Measurements from ENCODE around the gene PCDHGB5. TPM values are rescaled to one million over a fixed set of nuclear protein-coding genes. Genes with fewer than 3 reads are reported as not detected.
"Not testable (repeated sequence)": the region's sequence is repeated elsewhere in the genome, so short reads cannot be mapped to it uniquely, and the experiment has no call there.

The PCDHGB5 gene
- total RNA-seq, 2 experiments from 2014 or later: 0.12 to 0.15 TPM

DNA sequence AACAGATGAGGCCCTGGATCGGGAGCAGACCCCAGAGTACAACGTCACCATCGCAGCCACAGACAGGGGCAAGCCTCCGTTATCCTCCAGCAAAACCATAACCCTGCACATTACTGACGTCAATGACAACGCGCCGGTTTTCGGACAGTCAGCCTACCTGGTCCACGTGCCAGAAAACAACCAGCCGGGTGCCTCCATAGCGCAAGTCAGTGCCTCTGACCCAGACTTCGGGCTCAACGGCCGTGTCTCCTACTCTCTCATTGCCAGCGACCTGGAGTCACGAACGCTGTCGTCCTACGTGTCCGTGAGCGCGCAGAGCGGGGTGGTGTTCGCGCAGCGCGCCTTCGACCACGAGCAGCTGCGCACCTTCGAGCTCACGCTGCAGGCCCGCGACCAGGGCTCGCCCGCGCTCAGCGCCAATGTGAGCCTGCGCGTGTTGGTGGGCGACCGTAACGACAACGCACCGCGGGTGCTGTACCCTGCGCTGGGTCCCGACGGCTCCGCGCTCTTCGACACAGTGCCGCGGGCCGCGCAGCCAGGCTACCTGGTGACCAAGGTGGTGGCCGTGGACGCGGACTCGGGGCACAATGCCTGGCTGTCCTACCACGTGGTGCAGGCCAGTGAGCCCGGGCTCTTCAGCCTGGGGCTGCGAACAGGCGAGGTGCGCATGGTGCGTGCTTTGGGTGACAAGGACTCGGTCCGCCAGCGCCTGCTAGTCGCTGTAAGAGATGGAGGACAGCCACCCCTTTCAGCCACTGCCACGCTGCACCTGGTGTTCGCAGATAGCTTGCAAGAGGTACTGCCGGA is 21.5 kb downstream of the PCDHGB5 start:
- intact Hi-C loops (cut with micrococcal nuclease): loop anchor here (10.0 kb wide), 1 partner anchor 54 kb away; the partner anchor contains the start of gene PCDHGA5
- CTCF ChIA-PET: interaction anchor here (0.7 to 2.5 kb wide), 7 partner anchors 11 to 232 kb away, joined by 3 to 15 read pairs (median 6); partner anchors contain the start of genes PCDHB9 and PCDHGA12

DNA sequence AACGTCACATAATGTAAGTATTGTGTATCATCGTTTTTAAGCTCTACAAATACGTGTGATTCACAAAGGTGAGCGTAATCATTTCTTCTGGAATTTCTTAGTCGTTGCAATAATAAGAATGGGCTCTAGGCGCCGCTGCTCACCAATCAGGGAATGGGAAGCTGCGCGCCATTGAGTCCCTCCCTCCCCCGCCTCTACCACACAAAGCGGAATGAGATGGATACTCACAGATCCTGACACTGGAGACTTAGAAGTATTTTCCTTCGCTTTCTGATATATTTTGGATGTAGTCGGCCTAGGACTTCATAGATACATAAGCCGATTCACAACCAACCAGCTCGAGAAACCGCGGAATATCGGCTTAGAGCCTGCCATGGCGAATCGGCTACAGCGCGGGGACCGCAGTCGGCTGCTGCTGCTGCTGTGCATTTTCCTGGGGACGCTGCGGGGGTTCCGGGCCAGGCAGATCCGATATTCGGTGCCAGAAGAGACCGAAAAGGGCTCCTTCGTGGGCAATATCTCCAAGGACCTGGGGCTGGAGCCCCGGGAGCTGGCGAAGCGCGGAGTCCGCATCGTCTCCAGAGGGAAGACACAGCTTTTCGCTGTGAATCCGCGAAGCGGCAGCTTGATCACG is 23.2 kb downstream of the PCDHGB5 start, which contains the start of gene PCDHGA11:
PCDHGA11 (plus strand) TSS at position 197 of the 634 bp plus-strand sequence; CDS start at position 374, 177 bp downstream.
- intact Hi-C loops (cut with micrococcal nuclease): loop anchor here (5.0 kb wide), 1 partner anchor 56 kb away; the partner anchor contains the start of gene PCDHGC3
- H3K36me3 Mint-ChIP-seq: peaks cover 35% of the 10 kb centered on the region
- peak within 1 kb of the TSS; percentile 72 for H3K4me3 Mint-ChIP-seq
- peaks cover 68% of the 10 kb centered on the region for H3K27me3 Mint-ChIP-seq
- ChIA-PET POLR2A (interaction anchor here (0.6 to 1.4 kb wide), 2 partner anchors 101 to 262 kb away, joined by 3 to 4 read pairs; partner anchors contain the start of gene TAF7), CTCF (interaction anchor here (0.6 to 2.6 kb wide), 20 partner anchors 8 to 225 kb away, joined by 3 to 27 read pairs (median 5); partner anchors contain the start of genes PCDHGA10, PCDHGA12, PCDHGB2 and PCDHGB3)
- no peak within 1 kb of the TSS for H3K27ac Mint-ChIP-seq
- peaks cover 36% of the 10 kb centered on the region for H3K9me3 Mint-ChIP-seq
- peak; percentile 66 for DNase-seq
- H3K4me1 Mint-ChIP-seq (ENCODE audit: low read depth): peaks cover 4% of the 10 kb centered on the region

More for the DNA sequence above, 21.5 kb downstream of the PCDHGB5 start:
- Mint-ChIP-seq H3K27ac (no peak overlapping the region), H3K4me1 (ENCODE audit: low read depth) (peaks cover 10% of the 10 kb centered on the region), H3K4me3 (no peak overlapping the region), H3K36me3 (peaks cover 42% of the 10 kb centered on the region), H3K9me3 (peaks cover 40% of the 10 kb centered on the region), H3K27me3 (peaks cover 72% of the 10 kb centered on the region)
- POLR2A ChIA-PET: no interaction called here
- no peak for DNase-seq

DNA sequence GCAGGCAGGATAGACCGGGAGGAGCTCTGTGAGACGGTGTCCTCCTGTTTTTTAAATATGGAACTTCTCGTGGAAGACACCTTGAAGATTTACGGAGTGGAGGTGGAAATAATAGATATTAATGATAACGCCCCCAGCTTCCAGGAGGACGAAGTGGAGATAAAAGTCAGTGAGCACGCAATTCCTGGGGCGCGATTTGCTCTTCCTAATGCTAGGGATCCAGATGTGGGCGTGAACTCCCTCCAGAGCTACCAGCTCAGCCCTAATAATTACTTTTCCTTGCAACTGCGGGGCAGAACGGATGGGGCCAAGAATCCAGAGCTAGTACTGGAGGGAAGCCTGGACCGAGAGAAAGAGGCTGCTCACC is 23.7 kb downstream of the PCDHGB5 start:
- CTCF ChIA-PET: interaction anchor here (0.6 to 2.6 kb wide), 18 partner anchors 8 to 225 kb away, joined by 3 to 27 read pairs (median 5); partner anchors contain the start of genes PCDHGA10, PCDHGA12, PCDHGB2 and PCDHGB3
- H3K4me1 Mint-ChIP-seq (ENCODE audit: low read depth): peaks cover 4% of the 10 kb centered on the region
- H3K9me3 Mint-ChIP-seq: peaks cover 36% of the 10 kb centered on the region
- H3K27ac Mint-ChIP-seq: no peak overlapping the region
- peaks cover 68% of the 10 kb centered on the region for H3K27me3 Mint-ChIP-seq
- DNase-seq: no peak
- POLR2A ChIA-PET: interaction anchor here (0.6 to 1.4 kb wide), 2 partner anchors 101 to 262 kb away, joined by 3 to 4 read pairs; partner anchors contain the start of gene TAF7
- H3K36me3 Mint-ChIP-seq: peaks cover 35% of the 10 kb centered on the region
- intact Hi-C loops (cut with micrococcal nuclease): loop anchor here (5.0 kb wide), 1 partner anchor 56 kb away; the partner anchor contains the start of gene PCDHGC3
- H3K4me3 Mint-ChIP-seq: peak overlapping the region; percentile 72

DNA sequence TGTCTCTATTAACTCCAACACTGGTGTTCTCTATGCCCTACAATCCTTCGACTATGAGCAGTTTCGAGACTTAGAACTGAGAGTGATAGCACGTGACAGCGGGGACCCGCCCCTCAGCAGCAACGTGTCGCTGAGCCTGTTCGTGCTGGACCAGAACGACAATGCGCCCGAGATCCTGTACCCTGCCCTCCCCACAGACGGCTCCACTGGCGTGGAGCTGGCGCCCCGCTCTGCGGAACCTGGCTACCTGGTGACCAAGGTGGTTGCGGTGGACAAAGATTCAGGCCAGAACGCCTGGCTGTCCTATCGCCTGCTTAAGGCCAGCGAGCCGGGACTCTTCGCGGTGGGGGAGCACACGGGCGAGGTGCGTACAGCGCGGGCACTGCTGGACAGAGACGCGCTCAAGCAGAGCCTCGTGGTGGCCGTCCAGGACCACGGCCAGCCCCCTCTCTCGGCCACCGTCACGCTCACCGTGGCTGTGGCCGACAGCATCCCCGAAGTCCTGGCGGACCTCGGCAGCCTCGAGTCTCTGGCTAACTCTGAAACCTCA is 25.1 kb downstream of the PCDHGB5 start:
- peaks cover 67% of the 10 kb centered on the region for H3K27me3 Mint-ChIP-seq
- H3K4me1 Mint-ChIP-seq (ENCODE audit: low read depth): peaks cover 4% of the 10 kb centered on the region
- no peak overlapping the region for H3K27ac Mint-ChIP-seq
- peaks cover 34% of the 10 kb centered on the region for H3K36me3 Mint-ChIP-seq
- DNase-seq: no peak
- intact Hi-C loops (cut with micrococcal nuclease): loop anchor here (5.0 kb wide), 1 partner anchor 54 kb away; the partner anchor contains the start of gene PCDHGC3
- H3K4me3 Mint-ChIP-seq: no peak overlapping the region
- CTCF ChIA-PET: interaction anchor here (0.6 to 2.6 kb wide), 3 partner anchors 89 to 1162 kb away, joined by 3 to 27 read pairs (median 3); no protein-coding TSS in a partner anchor
- peaks cover 36% of the 10 kb centered on the region for H3K9me3 Mint-ChIP-seq
- POLR2A ChIA-PET: no interaction called here

DNA sequence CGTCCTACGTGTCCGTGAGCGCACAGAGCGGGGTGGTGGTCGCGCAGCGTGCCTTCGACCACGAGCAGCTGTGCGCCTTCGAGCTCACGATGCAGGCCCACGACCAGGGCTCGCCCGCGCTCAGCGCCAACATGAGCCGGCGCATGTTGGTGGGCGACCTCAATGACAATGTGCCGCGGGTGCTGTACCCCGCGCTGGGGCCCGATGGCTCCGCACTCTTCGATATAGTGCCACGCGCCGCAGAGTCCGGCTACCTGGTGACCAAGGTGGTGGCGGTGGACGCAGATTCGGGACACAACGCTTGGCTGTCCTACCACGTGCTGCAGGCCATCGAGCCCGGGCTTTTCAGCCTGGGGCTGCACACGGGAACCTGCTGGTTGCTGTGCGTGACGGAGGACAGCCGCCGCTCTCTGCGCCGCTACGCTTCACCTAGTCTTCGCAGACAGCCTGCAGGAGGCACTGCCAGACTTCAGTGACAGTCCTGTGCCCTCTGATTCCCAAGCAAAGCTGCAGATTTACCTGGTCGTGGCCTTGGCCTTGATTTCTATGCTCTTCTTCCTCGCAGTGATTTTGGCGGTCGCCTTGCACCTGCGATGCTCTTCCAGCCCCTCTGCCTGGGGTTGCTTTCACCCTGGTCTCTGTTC is 30.2 kb downstream of the PCDHGB5 start:
- H3K4me3 Mint-ChIP-seq: no peak overlapping the region
- peaks cover 26% of the 10 kb centered on the region for H3K9me3 Mint-ChIP-seq
- intact Hi-C loops (cut with micrococcal nuclease): no loop called here
- no peak for DNase-seq
- peaks cover 58% of the 10 kb centered on the region for H3K27me3 Mint-ChIP-seq
- CTCF ChIA-PET: interaction anchor here (1.4 to 4.7 kb wide), 3 partner anchors 7 to 130 kb away, joined by 5 to 32 read pairs (median 21); partner anchors contain the start of genes PCDHGA10 and PCDHGA11
- POLR2A ChIA-PET: no interaction called here
- H3K4me1 Mint-ChIP-seq (ENCODE audit: low read depth): peaks cover 4% of the 10 kb centered on the region
- H3K27ac Mint-ChIP-seq: no peak overlapping the region
- peaks cover 25% of the 10 kb centered on the region for H3K36me3 Mint-ChIP-seq

DNA sequence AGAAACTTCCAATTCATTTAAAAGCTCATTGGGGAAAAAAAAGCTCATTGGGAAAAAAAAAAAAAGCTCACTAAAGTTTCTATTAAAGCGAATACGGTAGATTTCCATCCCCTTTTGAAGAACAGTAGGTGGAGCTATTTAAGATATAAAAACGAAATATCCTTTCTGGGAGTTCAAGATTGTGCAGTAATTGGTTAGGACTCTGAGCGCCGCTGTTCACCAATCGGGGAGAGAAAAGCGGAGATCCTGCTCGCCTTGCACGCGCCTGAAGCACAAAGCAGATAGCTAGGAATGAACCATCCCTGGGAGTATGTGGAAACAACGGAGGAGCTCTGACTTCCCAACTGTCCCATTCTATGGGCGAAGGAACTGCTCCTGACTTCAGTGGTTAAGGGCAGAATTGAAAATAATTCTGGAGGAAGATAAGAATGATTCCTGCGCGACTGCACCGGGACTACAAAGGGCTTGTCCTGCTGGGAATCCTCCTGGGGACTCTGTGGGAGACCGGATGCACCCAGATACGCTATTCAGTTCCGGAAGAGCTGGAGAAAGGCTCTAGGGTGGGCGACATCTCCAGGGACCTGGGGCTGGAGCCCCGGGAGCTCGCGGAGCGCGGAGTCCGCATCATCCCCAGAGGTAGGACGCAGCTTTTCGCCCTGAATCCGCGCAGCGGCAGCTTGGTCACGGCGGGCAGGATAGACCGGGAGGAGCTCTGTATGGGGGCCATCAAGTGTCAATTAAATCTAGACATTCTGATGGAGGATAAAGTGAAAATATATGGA is 32.8 kb downstream of the PCDHGB5 start, which contains the start of gene PCDHGA12:
PCDHGA12 (plus strand) TSS at position 176 of the 782 bp plus-strand sequence; CDS start at position 429, 253 bp downstream.
- intact Hi-C loops (cut with micrococcal nuclease): no loop called here
- Mint-ChIP-seq H3K27me3 (peaks cover 56% of the 10 kb centered on the region), H3K27ac (peak within 1 kb of the TSS; percentile 63), H3K36me3 (peaks cover 20% of the 10 kb centered on the region), H3K4me1 (ENCODE audit: low read depth) (peaks cover 4% of the 10 kb centered on the region), H3K9me3 (peaks cover 23% of the 10 kb centered on the region), H3K4me3 (peak within 1 kb of the TSS; percentile 49)
- CTCF ChIA-PET: interaction anchor here (0.6 to 4.7 kb wide), 24 partner anchors 9 to 1686 kb away, joined by 3 to 32 read pairs (median 5); partner anchors contain the start of genes PCDHGA10, PCDHGA11, PCDHGB3 and PCDHGB5
- POLR2A ChIA-PET: no interaction called here
- DNase-seq: peak; percentile 43

DNA sequence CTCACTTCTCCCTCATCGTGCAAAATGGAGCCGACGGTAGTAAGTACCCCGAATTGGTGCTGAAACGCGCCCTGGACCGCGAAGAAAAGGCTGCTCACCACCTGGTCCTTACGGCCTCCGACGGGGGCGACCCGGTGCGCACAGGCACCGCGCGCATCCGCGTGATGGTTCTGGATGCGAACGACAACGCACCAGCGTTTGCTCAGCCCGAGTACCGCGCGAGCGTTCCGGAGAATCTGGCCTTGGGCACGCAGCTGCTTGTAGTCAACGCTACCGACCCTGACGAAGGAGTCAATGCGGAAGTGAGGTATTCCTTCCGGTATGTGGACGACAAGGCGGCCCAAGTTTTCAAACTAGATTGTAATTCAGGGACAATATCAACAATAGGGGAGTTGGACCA is 33.5 kb downstream of the PCDHGB5 start:
- H3K27me3 Mint-ChIP-seq: peaks cover 51% of the 10 kb centered on the region
- peaks cover 20% of the 10 kb centered on the region for H3K36me3 Mint-ChIP-seq
- DNase-seq: no peak
- CTCF ChIA-PET: interaction anchor here (0.6 to 4.7 kb wide), 12 partner anchors 10 to 1302 kb away, joined by 3 to 32 read pairs (median 5); partner anchors contain the start of genes PCDHGA10, PCDHGA11 and TAF7
- intact Hi-C loops (cut with micrococcal nuclease): no loop called here
- H3K4me1 Mint-ChIP-seq (ENCODE audit: low read depth): peaks cover 4% of the 10 kb centered on the region
- H3K4me3 Mint-ChIP-seq: no peak overlapping the region
- no peak overlapping the region for H3K27ac Mint-ChIP-seq
- POLR2A ChIA-PET: no interaction called here
- H3K9me3 Mint-ChIP-seq: peaks cover 23% of the 10 kb centered on the region

DNA sequence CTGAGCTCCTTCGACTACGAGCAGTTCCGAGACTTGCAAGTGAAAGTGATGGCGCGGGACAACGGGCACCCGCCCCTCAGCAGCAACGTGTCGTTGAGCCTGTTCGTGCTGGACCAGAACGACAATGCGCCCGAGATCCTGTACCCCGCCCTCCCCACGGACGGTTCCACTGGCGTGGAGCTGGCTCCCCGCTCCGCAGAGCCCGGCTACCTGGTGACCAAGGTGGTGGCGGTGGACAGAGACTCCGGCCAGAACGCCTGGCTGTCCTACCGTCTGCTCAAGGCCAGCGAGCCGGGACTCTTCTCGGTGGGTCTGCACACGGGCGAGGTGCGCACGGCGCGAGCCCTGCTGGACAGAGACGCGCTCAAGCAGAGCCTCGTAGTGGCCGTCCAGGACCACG is 34.6 kb downstream of the PCDHGB5 start:
- DNase-seq; H3K27ac Mint-ChIP-seq; H3K4me1 Mint-ChIP-seq (ENCODE audit: low read depth); H3K4me3 Mint-ChIP-seq; POLR2A ChIA-PET; intact Hi-C loops (cut with micrococcal nuclease): not testable (repeated sequence)
- Mint-ChIP-seq H3K27me3 (peaks cover 44% of the 10 kb centered on the region), H3K36me3 (peaks cover 17% of the 10 kb centered on the region), H3K9me3 (peaks cover 23% of the 10 kb centered on the region)
- CTCF ChIA-PET: interaction anchor here (1.1 to 4.7 kb wide), 2 partner anchors 11 to 18 kb away, joined by 3 to 32 read pairs; partner anchors contain the start of gene PCDHGA10

DNA sequence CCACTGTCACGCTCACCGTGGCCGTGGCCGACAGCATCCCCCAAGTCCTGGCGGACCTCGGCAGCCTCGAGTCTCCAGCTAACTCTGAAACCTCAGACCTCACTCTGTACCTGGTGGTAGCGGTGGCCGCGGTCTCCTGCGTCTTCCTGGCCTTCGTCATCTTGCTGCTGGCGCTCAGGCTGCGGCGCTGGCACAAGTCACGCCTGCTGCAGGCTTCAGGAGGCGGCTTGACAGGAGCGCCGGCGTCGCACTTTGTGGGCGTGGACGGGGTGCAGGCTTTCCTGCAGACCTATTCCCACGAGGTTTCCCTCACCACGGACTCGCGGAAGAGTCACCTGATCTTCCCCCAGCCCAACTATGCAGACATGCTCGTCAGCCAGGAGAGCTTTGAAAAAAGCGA is 35.0 kb downstream of the PCDHGB5 start:
- CTCF ChIA-PET; H3K27ac Mint-ChIP-seq; H3K4me1 Mint-ChIP-seq (ENCODE audit: low read depth); DNase-seq; intact Hi-C loops (cut with micrococcal nuclease); H3K4me3 Mint-ChIP-seq; POLR2A ChIA-PET: not testable (repeated sequence)
- H3K9me3 Mint-ChIP-seq: peaks cover 23% of the 10 kb centered on the region
- peaks cover 44% of the 10 kb centered on the region for H3K27me3 Mint-ChIP-seq
- peaks cover 17% of the 10 kb centered on the region for H3K36me3 Mint-ChIP-seq

DNA sequence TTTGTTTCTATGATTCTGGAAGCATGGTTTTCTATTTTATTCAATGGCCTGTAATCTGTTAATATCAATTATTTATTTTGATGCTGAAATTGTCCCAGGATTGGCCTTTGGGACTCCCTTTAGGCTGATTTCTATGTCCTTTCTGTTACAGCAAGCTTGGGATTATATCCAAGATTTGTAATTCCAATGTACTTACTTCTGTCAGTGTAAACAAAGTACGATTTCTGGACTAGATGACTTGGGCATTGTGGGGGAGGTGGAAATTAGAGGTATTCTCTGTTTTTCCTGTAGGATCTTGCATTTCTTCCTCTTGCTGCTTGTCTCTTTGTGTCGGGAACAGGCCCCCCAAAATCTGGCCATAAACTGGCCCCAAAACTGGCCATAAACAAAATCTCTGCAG is 36.3 kb downstream of the PCDHGB5 start:
- ChIA-PET CTCF (no interaction called here), POLR2A (no interaction called here)
- Mint-ChIP-seq H3K9me3 (peaks cover 19% of the 10 kb centered on the region), H3K4me1 (ENCODE audit: low read depth) (peaks cover 4% of the 10 kb centered on the region), H3K4me3 (no peak overlapping the region), H3K27me3 (peaks cover 40% of the 10 kb centered on the region), H3K36me3 (peaks cover 13% of the 10 kb centered on the region), H3K27ac (no peak overlapping the region)
- intact Hi-C loops (cut with micrococcal nuclease): no loop called here
- DNase-seq: no peak

Data from activated CD4-positive, alpha-beta memory T cell treated with anti-CD3 and anti-CD28 coated beads for 36 hours (primary cell).